OCI-M1 (cell line): ENCODE data around the gene LCNL1.
A peak's percentile ranks its signal among the peaks of the same experiment; 100 is the strongest.
"Not testable (repeated sequence)": the region's sequence is repeated elsewhere in the genome, so short reads cannot be mapped to it uniquely, and the experiment has no call there.

Experiments used
- DNase-seq: peaks from one replicate; lab custom pipeline; 2025; lab: John Stamatoyannopoulos, UW

LCNL1 gene

GRCh38 chr9:137026384-137026783 is 43.6 kb downstream of the LCNL1 start:
- DNase-seq = no peak

GRCh38 chr9:137026828-137027227 is 44.0 kb downstream of the LCNL1 start:
- DNase-seq = no peak

GRCh38 chr9:137027369-137028262 is 44.8 kb downstream of the LCNL1 start, which contains the start of gene ABCA2:
Gene ABCA2, minus strand, starts transcription at chr9:137028237. Its CDS starts 97 bp downstream, at chr9:137028140.
- DNase-seq = no peak

GRCh38 chr9:137028263-137029057 is 45.7 kb downstream of the LCNL1 start:
- DNase-seq = peak; percentile 65

GRCh38 chr9:137029058-137029936 is 46.5 kb downstream of the LCNL1 start:
- peak; percentile 84 for DNase-seq

GRCh38 chr9:137030006-137030405 is 47.2 kb downstream of the LCNL1 start:
- DNase-seq = no peak

GRCh38 chr9:137030538-137031527 is 48.0 kb downstream of the LCNL1 start:
- peak; percentile 18 for DNase-seq

- DNase-seq = no peak
Observed at GRCh38 chr9:137031904-137032640, 49.3 kb downstream of the LCNL1 start, which contains the start of gene FUT7. Gene FUT7, minus strand, starts transcription at chr9:137032088. Its CDS starts 97 bp downstream, at chr9:137031991.

GRCh38 chr9:137032858-137033257 is 50.1 kb downstream of the LCNL1 start:
- no peak for DNase-seq

GRCh38 chr9:137033481-137033880 is 50.7 kb downstream of the LCNL1 start:
- DNase-seq = not testable (repeated sequence)

- DNase-seq = no peak
Observed at GRCh38 chr9:137034039-137034708, 51.4 kb downstream of the LCNL1 start.

- DNase-seq = peak; percentile 88
Observed at GRCh38 chr9:137034709-137035506, 52.1 kb downstream of the LCNL1 start.
